Neural progenitor cell (in vitro differentiated cells): Measurements from ENCODE around the gene ETFA. TPM values are rescaled to one million over a fixed set of nuclear protein-coding genes. Genes with fewer than 3 reads are reported as not detected.

ENCODE experiments used
- DNase-seq: peaks from one replicate; pipeline ENCODE4 v3.0.0-alpha.2; 2016; ENCODE audit warnings: low spot score
- H2AFZ ChIP-seq: fragments of 200-600 bp; sonication (generic); replicated peaks from 2 replicates; pipeline ENCODE4 v1.6.1; 2016; ENCODE audit warnings: antibody characterized with exemption
- H3F3A ChIP-seq: fragments of 200-600 bp; sonication (generic); 2 replicates; pipeline ENCODE4 v1.6.1; 2016; ENCODE audit warnings: antibody characterized with exemption, low read depth
- H3K27ac ChIP-seq: fragments of 200-600 bp; sonication (generic); 2 replicates; pipeline ENCODE4 v1.5.1; 2016; ENCODE audit warnings: mild to moderate bottlenecking
- H3K27me3 ChIP-seq: fragments of 200-600 bp; sonication (generic); 2 replicates; pipeline ENCODE4 v1.6.1; 2016; ENCODE audit warnings: mild to moderate bottlenecking, moderate library complexity
- H3K36me3 ChIP-seq: fragments of 200-600 bp; sonication (generic); 2 replicates; pipeline ENCODE4 v1.5.1; 2016
- H3K4me1 ChIP-seq: fragments of 200-600 bp; sonication (generic); 2 replicates; pipeline ENCODE4 v1.6.1; 2016; ENCODE audit warnings: mixed run types
- H3K4me2 ChIP-seq: fragments of 200-600 bp; sonication (generic); 2 replicates; pipeline ENCODE4 v1.6.1; 2016
- H3K4me3 ChIP-seq: fragments of 200-600 bp; sonication (generic); 2 replicates; pipeline ENCODE4 v1.5.1; 2016
- H3K79me2 ChIP-seq: fragments of 200-600 bp; sonication (generic); 2 replicates; pipeline ENCODE4 v1.6.1; 2016; ENCODE audit warnings: low read depth
- H3K9ac ChIP-seq: fragments of 200-600 bp; sonication (generic); 2 replicates; pipeline ENCODE4 v1.6.1; 2016
- H3K9me3 ChIP-seq: fragments of 200-600 bp; sonication (generic); 2 replicates; pipeline ENCODE4 v1.5.1; 2016; ENCODE audit warnings: low read depth
- H4K20me1 ChIP-seq: fragments of 200-600 bp; sonication (generic); 2 replicates; pipeline ENCODE4 v1.6.1; 2016; ENCODE audit warnings: low read depth
- H3K27ac Mint-ChIP-seq: 3 replicates; pipeline ENCODE4 v1.8.0; 2021; ENCODE audit warnings: mixed read lengths
- H3K27me3 Mint-ChIP-seq: 2 replicates; pipeline ENCODE4 v1.8.0; 2022; ENCODE audit warnings: low read depth, mild to moderate bottlenecking, inconsistent platforms, moderate library complexity, mixed read lengths; ENCODE audit not compliant: insufficient read depth
- H3K36me3 Mint-ChIP-seq: 3 replicates; pipeline ENCODE4 v1.8.0; 2021; ENCODE audit warnings: mixed read lengths
- H3K4me1 Mint-ChIP-seq: 3 replicates; pipeline ENCODE4 v1.8.0; 2021; ENCODE audit warnings: mixed read lengths
- H3K4me3 Mint-ChIP-seq: 3 replicates; pipeline ENCODE4 v1.8.0; 2021; ENCODE audit warnings: mild to moderate bottlenecking, moderate library complexity, mixed read lengths
- H3K9me3 Mint-ChIP-seq: 3 replicates; pipeline ENCODE4 v1.8.0; 2020; ENCODE audit warnings: mixed read lengths
- CTCF ChIP-seq: fragments of 200-600 bp; sonication (generic); IDR thresholded peaks from 2 replicates; pipeline ENCODE4 v1.5.1; 2017; ENCODE audit warnings: antibody characterized with exemption, mild to moderate bottlenecking
- EZH2 ChIP-seq: fragments of 200-600 bp; sonication (generic); IDR thresholded peaks from 2 replicates; pipeline ENCODE4 v1.6.1; 2017; ENCODE audit warnings: antibody characterized with exemption, mild to moderate bottlenecking, moderate library complexity
- EZH2phosphoT487 ChIP-seq: fragments of 200-600 bp; sonication (generic); IDR thresholded peaks from 2 replicates; pipeline ENCODE4 v1.6.1; 2017; ENCODE audit warnings: antibody characterized with exemption
- total RNA-seq: library from RNA; depleted of rRNA; stranded (reverse); fragments of >200 nt; gene quantifications from 2 replicates; pipeline ENCODE4 v1.2.3, GENCODE V29; 2015; ENCODE audit warnings: low replicate concordance

The ETFA gene
- total RNA-seq, 1 donor from 2014 or later: 99.3 TPM

GRCh38 chr15:76192715-76193114 is 118.6 kb downstream of the ETFA start:
- no peaks in the 10 kb centered on the region for H3F3A ChIP-seq
- no peak overlapping the region for H3K9ac ChIP-seq
- H3K9me3 ChIP-seq: no peaks in the 10 kb centered on the region
- H4K20me1 ChIP-seq: no peaks in the 10 kb centered on the region
- no peaks in the 10 kb centered on the region for H3K9me3 Mint-ChIP-seq
- TF ChIP-seq CTCF: no peak
- no peak for TF ChIP-seq EZH2
- no peak for TF ChIP-seq EZH2phosphoT487
- H3K27ac ChIP-seq: no peak overlapping the region
- H3K4me1 ChIP-seq: no peaks in the 10 kb centered on the region
- DNase-seq: no peak
- H3K36me3 ChIP-seq: no peaks in the 10 kb centered on the region
- H3K27me3 ChIP-seq: peaks cover 24% of the 10 kb centered on the region
- no peak overlapping the region for H3K4me3 ChIP-seq
- H3K4me2 ChIP-seq: no peak overlapping the region
- H3K36me3 Mint-ChIP-seq: no peaks in the 10 kb centered on the region
- H3K27me3 Mint-ChIP-seq: peaks cover 7% of the 10 kb centered on the region
- H2AFZ ChIP-seq: no peak overlapping the region
- H3K4me1 Mint-ChIP-seq: peaks cover 26% of the 10 kb centered on the region
- no peak overlapping the region for H3K4me3 Mint-ChIP-seq
- H3K27ac Mint-ChIP-seq: no peak overlapping the region
- H3K79me2 ChIP-seq: no peaks in the 10 kb centered on the region

- Mint-ChIP-seq H3K4me1 (peaks cover 19% of the 10 kb centered on the region), H3K27ac (no peak overlapping the region), H3K27me3 (peaks cover 7% of the 10 kb centered on the region), H3K4me3 (no peak overlapping the region), H3K9me3 (no peaks in the 10 kb centered on the region), H3K36me3 (no peaks in the 10 kb centered on the region)
- Histone ChIP-seq H2AFZ (no peak overlapping the region), H3K4me3 (no peak overlapping the region), H4K20me1 (no peaks in the 10 kb centered on the region), H3K9me3 (no peaks in the 10 kb centered on the region), H3K4me2 (no peak overlapping the region), H3F3A (no peaks in the 10 kb centered on the region), H3K9ac (no peak overlapping the region), H3K4me1 (no peaks in the 10 kb centered on the region), H3K27me3 (peaks cover 24% of the 10 kb centered on the region), H3K27ac (no peak overlapping the region), H3K79me2 (no peaks in the 10 kb centered on the region), H3K36me3 (no peaks in the 10 kb centered on the region)
- DNase-seq: no peak
- TF ChIP-seq EZH2: no peak
- TF ChIP-seq CTCF: no peak
These were observed 119.6 kb downstream of the ETFA start for GRCh38 chr15:76191539-76192244.

GRCh38 chr15:76190751-76191538 is 120.3 kb downstream of the ETFA start:
- H3K9me3 ChIP-seq: no peaks in the 10 kb centered on the region
- Mint-ChIP-seq H3K36me3 (no peaks in the 10 kb centered on the region), H3K4me3 (no peak overlapping the region), H3K27ac (no peak overlapping the region), H3K4me1 (peaks cover 12% of the 10 kb centered on the region), H3K27me3 (peaks cover 7% of the 10 kb centered on the region), H3K9me3 (no peaks in the 10 kb centered on the region)
- no peaks in the 10 kb centered on the region for H3K4me1 ChIP-seq
- no peaks in the 10 kb centered on the region for H3K36me3 ChIP-seq
- H3K27ac ChIP-seq: no peak overlapping the region
- H3K9ac ChIP-seq: no peak overlapping the region
- H3K79me2 ChIP-seq: no peaks in the 10 kb centered on the region
- H3F3A ChIP-seq: no peaks in the 10 kb centered on the region
- H3K4me2 ChIP-seq: peak overlapping the region; percentile 53
- DNase-seq: peak; percentile 92
- no peak overlapping the region for H3K4me3 ChIP-seq
- H3K27me3 ChIP-seq: peaks cover 24% of the 10 kb centered on the region
- H4K20me1 ChIP-seq: no peaks in the 10 kb centered on the region
- TF ChIP-seq CTCF (peak; percentile 87), EZH2 (no peak)
- H2AFZ ChIP-seq: peak overlapping the region; percentile 18
